Right lobe of liver (tissue), 4 donors: ENCODE data around the gene MAP2.

ENCODE experiments used
- CTCF ChIP-seq, 4 donors: fragments of 200-600 bp in 3 of 4; fragments of 450-650 bp in 1 of 4; IDR thresholded peaks; one replicate each; pipeline versions ENCODE4 v1.5.1 to v1.8.0; 2016 to 2022; ENCODE audit warnings: antibody characterized with exemption in 4 of 4, mild to moderate bottlenecking in 2 of 4
- POLR2A ChIP-seq: fragments of 450-650 bp; IDR thresholded peaks from one replicate; pipeline ENCODE4 v1.6.1; 2017; ENCODE audit warnings: antibody characterized with exemption, mild to moderate bottlenecking
- donor health status: DM: no; HTN: no; CAD: no.
- donor health status: DM: no; HTN: no; CAD: no.
- donor health status: DM: no; HTN: yes; CAD: no.

- TF ChIP-seq CTCF (IDR thresholded peaks at IDR 0.05) (no peak), POLR2A (no peak)
These were observed 39.4 kb downstream of the MAP2 start for GRCh38 chr2:209463226-209463625.
